Measurements from ENCODE around the gene C19orf12.

Gene C19orf12

GRCh38 chr19:29714953-29715700, at the start of gene C19orf12:
Gene C19orf12 (minus strand): TSS chr19:29715261. CDS start chr19:29708413, 6,848 bp downstream.
- DNase-seq, result peak; percentile 89

GRCh38 chr19:29764361-29764760, 49.3 kb upstream of the C19orf12 start:
- DNase-seq, result no peak

- no peak for DNase-seq
These were observed 48.1 kb upstream of the C19orf12 start for GRCh38 chr19:29763196-29763595.

- DNase-seq, result no peak
These were observed 46.6 kb upstream of the C19orf12 start for GRCh38 chr19:29761575-29762232.

GRCh38 chr19:29760752-29761502, 45.9 kb upstream of the C19orf12 start:
- no peak for DNase-seq

- no peak for DNase-seq
These were observed 44.3 kb upstream of the C19orf12 start for GRCh38 chr19:29759359-29759758.

GRCh38 chr19:29758863-29759262, 43.8 kb upstream of the C19orf12 start:
- DNase-seq, result no peak

GRCh38 chr19:29757551-29757950, 42.5 kb upstream of the C19orf12 start:
- no peak for DNase-seq

GRCh38 chr19:29753934-29754305, 38.9 kb upstream of the C19orf12 start:
- no peak for DNase-seq

GRCh38 chr19:29753190-29753933, 38.3 kb upstream of the C19orf12 start:
- DNase-seq, result no peak

- DNase-seq, result no peak
These were observed 37.5 kb upstream of the C19orf12 start for GRCh38 chr19:29752450-29753025.

- DNase-seq, result no peak
These were observed 36.9 kb upstream of the C19orf12 start for GRCh38 chr19:29751932-29752331.

- no peak for DNase-seq
These were observed 34.9 kb upstream of the C19orf12 start for GRCh38 chr19:29750001-29750400.

- no peak for DNase-seq
These were observed 34.2 kb upstream of the C19orf12 start for GRCh38 chr19:29748996-29749849.

GRCh38 chr19:29745253-29745652, 30.2 kb upstream of the C19orf12 start:
- no peak for DNase-seq

GRCh38 chr19:29743681-29744080, 28.6 kb upstream of the C19orf12 start:
- no peak for DNase-seq

- DNase-seq, result no peak
These were observed 26.7 kb upstream of the C19orf12 start for GRCh38 chr19:29741776-29742175.

GRCh38 chr19:29741226-29741625, 26.2 kb upstream of the C19orf12 start:
- no peak for DNase-seq

- DNase-seq, result no peak
These were observed 22.5 kb upstream of the C19orf12 start for GRCh38 chr19:29737461-29738000.

GRCh38 chr19:29735829-29736228, 20.8 kb upstream of the C19orf12 start:
- no peak for DNase-seq

GRCh38 chr19:29731331-29731850, 16.3 kb upstream of the C19orf12 start:
- DNase-seq, result no peak
